ENCODE data around the gene KRAS. TPM values are rescaled to one million over a fixed set of nuclear protein-coding genes. Genes with fewer than 3 reads are reported as not detected.

KRAS gene
- total and polyA plus RNA-seq, 2 of the 13 experiments (the other 11 are each of a cell fraction or from before 2014, with no cell fraction given): 6.5 to 9.8 TPM

DNA sequence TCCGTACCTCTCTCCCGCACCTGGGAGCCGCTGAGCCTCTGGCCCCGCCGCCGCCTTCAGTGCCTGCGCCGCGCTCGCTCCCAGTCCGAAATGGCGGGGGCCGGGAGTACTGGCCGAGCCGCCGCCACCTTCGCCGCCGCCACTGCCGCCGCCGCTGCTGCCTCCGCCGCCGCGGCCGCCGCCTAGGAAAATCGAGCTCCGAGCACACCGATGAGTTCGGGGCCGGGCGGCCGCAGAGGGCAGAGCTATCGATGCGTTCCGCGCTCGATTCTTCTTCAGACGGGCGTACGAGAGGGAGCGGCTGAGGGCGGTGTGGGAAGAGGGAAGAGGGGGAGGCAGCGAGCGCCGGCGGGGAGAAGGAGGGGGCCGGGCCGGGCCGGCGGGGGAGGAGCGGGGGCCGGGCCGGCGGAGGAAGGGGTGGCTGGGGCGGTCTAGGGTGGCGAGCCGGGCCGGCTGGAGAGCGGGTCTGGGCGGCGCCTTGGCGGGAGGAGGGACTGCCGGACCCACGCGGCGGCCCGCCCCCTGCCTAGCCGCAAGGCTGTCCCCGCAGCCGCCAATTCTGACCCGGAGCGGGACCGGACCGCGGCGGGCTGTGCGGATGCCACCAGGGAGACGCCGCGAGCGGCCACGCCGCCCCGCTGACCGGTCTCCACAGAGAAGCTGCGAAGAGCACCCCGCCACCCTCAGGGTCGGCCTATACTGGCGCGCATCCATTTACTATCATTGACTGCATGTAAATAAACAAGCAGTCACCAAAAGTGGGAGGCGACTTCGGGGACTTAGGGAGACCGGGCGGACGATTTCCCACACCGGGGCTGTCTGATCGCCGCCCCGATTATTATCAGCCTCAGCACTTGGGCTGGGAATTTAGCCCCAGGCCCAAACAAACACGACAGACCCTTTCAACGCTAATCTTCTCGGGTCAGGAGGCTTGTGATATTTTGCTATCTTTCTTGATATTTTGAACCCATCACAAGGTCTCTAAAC is at the start of gene KRAS (continued):
- TF ChIP-seq TSC22D2 (CRISPR knock-in tag; IDR thresholded peaks at IDR 0.05; ENCODE audit: borderline replicate concordance): no peak
- no peak for TF ChIP-seq ZNF776 (CRISPR knock-in tag; IDR thresholded peaks at IDR 0.05)
- TF ChIP-seq, protein P1, sequence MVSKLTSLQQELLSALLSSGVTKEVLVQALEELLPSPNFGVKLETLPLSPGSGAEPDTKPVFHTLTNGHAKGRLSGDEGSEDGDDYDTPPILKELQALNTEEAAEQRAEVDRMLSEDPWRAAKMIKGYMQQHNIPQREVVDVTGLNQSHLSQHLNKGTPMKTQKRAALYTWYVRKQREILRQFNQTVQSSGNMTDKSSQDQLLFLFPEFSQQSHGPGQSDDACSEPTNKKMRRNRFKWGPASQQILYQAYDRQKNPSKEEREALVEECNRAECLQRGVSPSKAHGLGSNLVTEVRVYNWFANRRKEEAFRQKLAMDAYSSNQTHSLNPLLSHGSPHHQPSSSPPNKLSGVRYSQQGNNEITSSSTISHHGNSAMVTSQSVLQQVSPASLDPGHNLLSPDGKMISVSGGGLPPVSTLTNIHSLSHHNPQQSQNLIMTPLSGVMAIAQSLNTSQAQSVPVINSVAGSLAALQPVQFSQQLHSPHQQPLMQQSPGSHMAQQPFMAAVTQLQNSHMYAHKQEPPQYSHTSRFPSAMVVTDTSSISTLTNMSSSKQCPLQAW (CRISPR knock-in tag; IDR thresholded peaks at IDR 0.05): peak; percentile 34; the same call in 1 of the 2 replicates
- no peak for TF ChIP-seq ZNF333 (CRISPR knock-in tag; IDR thresholded peaks at IDR 0.05; ENCODE audit: borderline replicate concordance)
- TF ChIP-seq ZBTB20 (CRISPR knock-in tag; IDR thresholded peaks at IDR 0.05; ENCODE audit: borderline replicate concordance, low read depth): no peak
- no peak for TF ChIP-seq MED13 (CRISPR knock-in tag; IDR thresholded peaks at IDR 0.05)
- no peak for TF ChIP-seq MAFF (IDR thresholded peaks at IDR 0.05; ENCODE audit: low read depth, low read length)
- no peak for TF ChIP-seq ZNF10 (CRISPR knock-in tag; IDR thresholded peaks at IDR 0.05; ENCODE audit: borderline replicate concordance, low read depth)
- TF ChIP-seq, protein P2, sequence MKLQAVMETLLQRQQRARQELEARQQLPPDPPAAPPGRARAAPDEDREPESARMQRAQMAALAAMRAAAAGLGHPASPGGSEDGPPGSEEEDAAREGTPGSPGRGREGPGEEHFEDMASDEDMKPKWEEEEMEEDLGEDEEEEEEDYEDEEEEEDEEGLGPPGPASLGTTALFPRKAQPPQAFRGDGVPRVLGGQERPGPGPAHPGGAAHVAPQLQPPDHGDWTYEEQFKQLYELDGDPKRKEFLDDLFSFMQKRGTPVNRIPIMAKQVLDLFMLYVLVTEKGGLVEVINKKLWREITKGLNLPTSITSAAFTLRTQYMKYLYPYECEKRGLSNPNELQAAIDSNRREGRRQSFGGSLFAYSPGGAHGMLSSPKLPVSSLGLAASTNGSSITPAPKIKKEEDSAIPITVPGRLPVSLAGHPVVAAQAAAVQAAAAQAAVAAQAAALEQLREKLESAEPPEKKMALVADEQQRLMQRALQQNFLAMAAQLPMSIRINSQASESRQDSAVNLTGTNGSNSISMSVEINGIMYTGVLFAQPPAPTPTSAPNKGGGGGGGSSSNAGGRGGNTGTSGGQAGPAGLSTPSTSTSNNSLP (IDR thresholded peaks at IDR 0.05; ENCODE audit: low read depth, low read length): peak; percentile 34; the same call in 1 of the 2 replicates
- TF ChIP-seq ZNF850 (CRISPR knock-in tag; conservative IDR thresholded peaks at IDR 0.05): 0 out of 2 replicates have a peak, but pooled peaks have one; percentile 47
- no peak for TF ChIP-seq PRPF4 (IDR thresholded peaks at IDR 0.05; ENCODE audit: low read depth, low read length, poor library complexity, severe bottlenecking)
- TF ChIP-seq, protein P3, sequence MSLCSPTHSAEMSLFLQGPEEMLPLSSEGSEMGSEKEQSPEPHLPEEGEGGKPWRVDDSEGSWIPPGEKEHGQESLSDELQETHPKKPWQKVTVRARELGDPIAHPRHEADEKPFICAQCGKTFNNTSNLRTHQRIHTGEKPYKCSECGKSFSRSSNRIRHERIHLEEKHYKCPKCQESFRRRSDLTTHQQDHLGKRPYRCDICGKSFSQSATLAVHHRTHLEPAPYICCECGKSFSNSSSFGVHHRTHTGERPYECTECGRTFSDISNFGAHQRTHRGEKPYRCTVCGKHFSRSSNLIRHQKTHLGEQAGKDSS (CRISPR knock-in tag; IDR thresholded peaks at IDR 0.05; ENCODE audit: borderline replicate concordance, low read depth): peak; percentile 75; the same call in 1 of the 2 replicates
- TF ChIP-seq ZNF33B (CRISPR knock-in tag; IDR thresholded peaks at IDR 0.05): peak; percentile 67; the same call in 1 of the 2 replicates
- TF ChIP-seq POLR2A (IDR thresholded peaks at IDR 0.05; ENCODE audit: insufficient read depth in 1 of 2, low read depth in 2 of 2, low read length in 2 of 2): peak in 1 of 2 experiments; percentile 46; a peak in 3 of 4 replicates
- TF ChIP-seq, protein P4, sequence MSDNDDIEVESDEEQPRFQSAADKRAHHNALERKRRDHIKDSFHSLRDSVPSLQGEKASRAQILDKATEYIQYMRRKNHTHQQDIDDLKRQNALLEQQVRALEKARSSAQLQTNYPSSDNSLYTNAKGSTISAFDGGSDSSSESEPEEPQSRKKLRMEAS (IDR thresholded peaks at IDR 0.05): 0 out of 2 replicates have a peak, but pooled peaks have one; percentile 41
- TF ChIP-seq, protein P5, sequence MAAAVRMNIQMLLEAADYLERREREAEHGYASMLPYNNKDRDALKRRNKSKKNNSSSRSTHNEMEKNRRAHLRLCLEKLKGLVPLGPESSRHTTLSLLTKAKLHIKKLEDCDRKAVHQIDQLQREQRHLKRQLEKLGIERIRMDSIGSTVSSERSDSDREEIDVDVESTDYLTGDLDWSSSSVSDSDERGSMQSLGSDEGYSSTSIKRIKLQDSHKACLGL (CRISPR knock-in tag; IDR thresholded peaks at IDR 0.05): no peak; the same call in 1 of the 2 replicates
- TF ChIP-seq ZNF883 (CRISPR knock-in tag; IDR thresholded peaks at IDR 0.05; ENCODE audit: not compliant biosample characterization): no peak
- TF ChIP-seq ZNF264 (CRISPR knock-in tag; IDR thresholded peaks at IDR 0.05): no peak
- TF ChIP-seq, protein P6, sequence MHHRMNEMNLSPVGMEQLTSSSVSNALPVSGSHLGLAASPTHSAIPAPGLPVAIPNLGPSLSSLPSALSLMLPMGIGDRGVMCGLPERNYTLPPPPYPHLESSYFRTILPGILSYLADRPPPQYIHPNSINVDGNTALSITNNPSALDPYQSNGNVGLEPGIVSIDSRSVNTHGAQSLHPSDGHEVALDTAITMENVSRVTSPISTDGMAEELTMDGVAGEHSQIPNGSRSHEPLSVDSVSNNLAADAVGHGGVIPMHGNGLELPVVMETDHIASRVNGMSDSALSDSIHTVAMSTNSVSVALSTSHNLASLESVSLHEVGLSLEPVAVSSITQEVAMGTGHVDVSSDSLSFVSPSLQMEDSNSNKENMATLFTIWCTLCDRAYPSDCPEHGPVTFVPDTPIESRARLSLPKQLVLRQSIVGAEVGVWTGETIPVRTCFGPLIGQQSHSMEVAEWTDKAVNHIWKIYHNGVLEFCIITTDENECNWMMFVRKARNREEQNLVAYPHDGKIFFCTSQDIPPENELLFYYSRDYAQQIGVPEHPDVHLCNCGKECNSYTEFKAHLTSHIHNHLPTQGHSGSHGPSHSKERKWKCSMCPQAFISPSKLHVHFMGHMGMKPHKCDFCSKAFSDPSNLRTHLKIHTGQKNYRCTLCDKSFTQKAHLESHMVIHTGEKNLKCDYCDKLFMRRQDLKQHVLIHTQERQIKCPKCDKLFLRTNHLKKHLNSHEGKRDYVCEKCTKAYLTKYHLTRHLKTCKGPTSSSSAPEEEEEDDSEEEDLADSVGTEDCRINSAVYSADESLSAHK (CRISPR knock-in tag; IDR thresholded peaks at IDR 0.05; ENCODE audit: borderline replicate concordance): no peak
- TF ChIP-seq ZEB1 (IDR thresholded peaks at IDR 0.05; ENCODE audit: insufficient replicate concordance, low read depth): no peak
